Sigmoid colon (tissue), 4 donors: Measurements from ENCODE around the gene MGMT.

Source experiments
- EP300 ChIP-seq, 4 donors: sonication (generic); formaldehyde crosslinking; IDR thresholded peaks; one replicate each; pipeline ENCODE4 v1.6.1; 2017; ENCODE audit warnings: antibody characterized with exemption in 4 of 4
- POLR2A ChIP-seq, 2 donors: fragments of 450-650 bp; IDR thresholded peaks; one replicate each; pipeline ENCODE4 v1.6.1; 2016; ENCODE audit warnings: antibody characterized with exemption in 2 of 2, mild to moderate bottlenecking in 2 of 2, moderate library complexity in 2 of 2
- TF ChIP-seq, protein P1 (sequence below), 4 experiments: fragments of 450-650 bp in 3 of 4; fragments of 200-600 bp in 1 of 4; IDR thresholded peaks; one replicate each; pipeline ENCODE4 v1.5.1; 2016 to 2019; ENCODE audit warnings: antibody characterized with exemption in 4 of 4, mild to moderate bottlenecking in 3 of 4, moderate library complexity in 2 of 4

DNA sequence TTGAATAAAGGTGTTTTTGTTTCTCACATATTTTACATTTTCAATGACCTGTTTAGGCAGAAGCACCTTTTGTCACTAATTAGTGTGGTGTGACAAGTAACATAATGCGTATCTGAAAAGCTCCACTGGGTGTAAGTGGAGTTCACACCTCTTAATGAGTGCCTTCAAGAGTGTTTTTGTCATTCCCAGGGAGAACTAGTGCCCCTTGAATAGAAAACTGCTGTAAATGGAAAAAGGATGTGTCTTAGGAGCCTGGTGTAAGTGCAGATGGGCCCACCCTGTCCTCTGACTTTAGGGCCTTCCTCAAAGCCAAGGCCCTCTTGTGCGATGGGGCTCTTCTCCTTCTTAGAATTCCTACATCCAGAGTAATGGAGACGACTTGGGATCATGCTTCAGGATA lies 170.0 kb downstream of the MGMT start:
- no peak for TF ChIP-seq POLR2A (IDR thresholded peaks at IDR 0.05)
- no peak for TF ChIP-seq EP300 (IDR thresholded peaks at IDR 0.05)
- TF ChIP-seq, protein P1, sequence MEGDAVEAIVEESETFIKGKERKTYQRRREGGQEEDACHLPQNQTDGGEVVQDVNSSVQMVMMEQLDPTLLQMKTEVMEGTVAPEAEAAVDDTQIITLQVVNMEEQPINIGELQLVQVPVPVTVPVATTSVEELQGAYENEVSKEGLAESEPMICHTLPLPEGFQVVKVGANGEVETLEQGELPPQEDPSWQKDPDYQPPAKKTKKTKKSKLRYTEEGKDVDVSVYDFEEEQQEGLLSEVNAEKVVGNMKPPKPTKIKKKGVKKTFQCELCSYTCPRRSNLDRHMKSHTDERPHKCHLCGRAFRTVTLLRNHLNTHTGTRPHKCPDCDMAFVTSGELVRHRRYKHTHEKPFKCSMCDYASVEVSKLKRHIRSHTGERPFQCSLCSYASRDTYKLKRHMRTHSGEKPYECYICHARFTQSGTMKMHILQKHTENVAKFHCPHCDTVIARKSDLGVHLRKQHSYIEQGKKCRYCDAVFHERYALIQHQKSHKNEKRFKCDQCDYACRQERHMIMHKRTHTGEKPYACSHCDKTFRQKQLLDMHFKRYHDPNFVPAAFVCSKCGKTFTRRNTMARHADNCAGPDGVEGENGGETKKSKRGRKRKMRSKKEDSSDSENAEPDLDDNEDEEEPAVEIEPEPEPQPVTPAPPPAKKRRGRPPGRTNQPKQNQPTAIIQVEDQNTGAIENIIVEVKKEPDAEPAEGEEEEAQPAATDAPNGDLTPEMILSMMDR (IDR thresholded peaks at IDR 0.05): no peak
